ENCODE measurements around the gene ZFAND2A. TPM values are rescaled to one million over a fixed set of nuclear protein-coding genes. Genes with fewer than 3 reads are reported as not detected.

The ZFAND2A gene
- total and polyA plus RNA-seq, 8 donors, result 15.1 to 28.9 (median 22.8) TPM

DNA sequence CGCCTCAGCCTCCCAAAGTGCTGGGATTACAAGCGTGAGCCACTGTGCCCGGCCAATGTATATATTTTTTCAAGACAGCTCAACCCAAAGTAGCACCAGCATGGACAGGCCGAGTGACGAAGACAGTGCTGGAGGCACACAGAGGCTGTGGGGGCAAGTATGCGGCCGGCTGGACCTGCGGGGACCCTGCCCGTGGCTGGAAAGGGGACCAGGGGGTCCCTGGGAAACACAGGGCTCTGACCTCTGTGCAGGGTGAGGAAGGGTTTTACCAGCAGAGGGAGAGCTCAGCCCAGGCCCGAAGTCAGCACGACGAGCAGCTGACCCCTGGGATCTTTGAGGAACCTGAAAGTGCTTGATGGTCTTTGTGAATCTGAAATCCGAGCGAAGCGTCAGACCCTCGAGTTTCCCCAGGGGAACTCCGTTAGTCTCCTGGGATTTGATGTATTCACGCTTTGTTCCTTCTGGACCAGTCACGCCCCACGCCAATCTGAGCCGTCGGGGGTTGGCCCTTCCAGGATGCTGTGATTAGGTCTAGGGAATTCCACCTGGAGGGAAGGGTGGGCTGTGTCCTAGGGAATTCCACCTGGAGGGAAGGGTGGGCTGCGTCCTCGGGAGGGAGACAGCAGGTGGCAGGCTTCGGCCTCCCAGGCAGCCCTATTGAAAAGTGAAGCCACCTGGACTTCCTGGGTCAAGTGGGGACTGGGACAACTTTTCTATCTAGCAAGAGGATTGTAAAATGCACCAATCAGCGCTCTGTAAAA, 10.9 kb upstream of the ZFAND2A start:
- Histone ChIP-seq H3K36me3 (no peaks in the 10 kb centered on the region), H3K4me3 (no peak overlapping the region), H3K4me1 (peaks cover 0 to 8% of the 10 kb centered on the region in 2 donors), H3K27me3 (no peaks in the 10 kb centered on the region), H3K9me3 (no peaks in the 10 kb centered on the region), H3K27ac (no peak overlapping the region)
- intact Hi-C loops (cut with DNase I), result loop anchor here in 1 of 2 donors (10.0 kb wide), 1 partner anchor 86 kb away; the partner anchor contains the start of gene GPER1
- DNase-seq (peak in 1 of 4 donors; percentile 33), ATAC-seq (no peak)
- TF ChIP-seq, protein P1, sequence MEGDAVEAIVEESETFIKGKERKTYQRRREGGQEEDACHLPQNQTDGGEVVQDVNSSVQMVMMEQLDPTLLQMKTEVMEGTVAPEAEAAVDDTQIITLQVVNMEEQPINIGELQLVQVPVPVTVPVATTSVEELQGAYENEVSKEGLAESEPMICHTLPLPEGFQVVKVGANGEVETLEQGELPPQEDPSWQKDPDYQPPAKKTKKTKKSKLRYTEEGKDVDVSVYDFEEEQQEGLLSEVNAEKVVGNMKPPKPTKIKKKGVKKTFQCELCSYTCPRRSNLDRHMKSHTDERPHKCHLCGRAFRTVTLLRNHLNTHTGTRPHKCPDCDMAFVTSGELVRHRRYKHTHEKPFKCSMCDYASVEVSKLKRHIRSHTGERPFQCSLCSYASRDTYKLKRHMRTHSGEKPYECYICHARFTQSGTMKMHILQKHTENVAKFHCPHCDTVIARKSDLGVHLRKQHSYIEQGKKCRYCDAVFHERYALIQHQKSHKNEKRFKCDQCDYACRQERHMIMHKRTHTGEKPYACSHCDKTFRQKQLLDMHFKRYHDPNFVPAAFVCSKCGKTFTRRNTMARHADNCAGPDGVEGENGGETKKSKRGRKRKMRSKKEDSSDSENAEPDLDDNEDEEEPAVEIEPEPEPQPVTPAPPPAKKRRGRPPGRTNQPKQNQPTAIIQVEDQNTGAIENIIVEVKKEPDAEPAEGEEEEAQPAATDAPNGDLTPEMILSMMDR (IDR thresholded peaks at IDR 0.05), result no peak

DNA sequence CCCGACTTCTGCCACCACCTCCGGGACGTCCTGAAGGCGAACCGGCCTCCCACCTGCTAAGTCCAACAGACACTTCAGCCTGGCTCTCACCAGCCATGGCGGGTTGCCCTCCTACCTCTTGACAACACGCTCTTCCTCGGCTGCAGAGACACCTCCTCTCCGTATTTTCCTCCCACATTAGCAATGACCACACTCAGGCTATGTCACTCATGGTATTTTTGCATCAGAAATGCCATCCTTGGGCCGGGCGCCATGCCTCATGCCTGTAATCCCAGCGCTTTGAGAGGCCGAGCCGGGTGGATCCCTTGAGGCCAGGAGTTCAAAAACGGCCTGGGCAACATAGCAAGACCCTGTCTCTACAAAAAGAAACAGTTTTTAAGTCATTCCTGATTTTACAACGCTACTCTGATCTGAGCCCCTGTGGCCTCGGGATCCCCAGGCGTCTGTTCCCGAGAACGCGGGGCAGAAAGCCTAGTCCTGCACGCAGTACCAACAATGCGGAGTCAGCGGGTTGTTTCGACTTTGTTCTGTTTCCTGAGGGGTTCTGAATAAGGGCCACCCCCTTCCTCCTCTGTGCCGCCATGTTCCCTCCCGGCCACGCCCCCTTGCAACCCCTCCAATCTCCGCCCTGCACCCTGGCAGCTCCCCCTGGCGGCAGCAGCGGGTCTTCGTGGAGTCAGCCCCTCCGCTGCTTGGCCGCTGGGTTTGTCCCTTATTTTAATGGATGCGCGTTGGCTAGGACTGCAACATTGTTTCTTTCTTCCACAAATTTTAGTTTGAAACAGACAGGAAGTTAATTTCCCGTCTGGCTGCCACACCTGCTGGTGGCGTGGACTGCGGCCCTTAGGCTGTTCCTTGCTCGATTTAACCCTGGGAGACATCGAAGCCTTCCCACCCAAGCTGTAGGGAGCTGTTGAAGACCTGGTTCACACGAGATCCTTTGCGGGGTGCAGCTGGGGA, 9.7 kb upstream of the ZFAND2A start:
- TF ChIP-seq, protein P1 (IDR thresholded peaks at IDR 0.05), result peak; percentile 43 to 83
- ATAC-seq, result peak; percentile 95
- peaks cover 0 to 7% of the 10 kb centered on the region in 2 donors for H3K36me3 ChIP-seq
- no peaks in the 10 kb centered on the region for H3K27me3 ChIP-seq
- H3K27ac ChIP-seq, result peak overlapping the region; percentile 13 to 37
- intact Hi-C loops (cut with DNase I), result loop anchor here in 1 of 2 donors (10.0 kb wide), 1 partner anchor 85 kb away; the partner anchor contains the start of gene GPER1
- peak in 3 of 4 donors; percentile 78 to 95 (median 81) for DNase-seq
- H3K9me3 ChIP-seq, result no peaks in the 10 kb centered on the region
- peak overlapping the region; percentile 17 to 26 for H3K4me3 ChIP-seq
- H3K4me1 ChIP-seq, result peaks cover 0 to 3% of the 10 kb centered on the region in 2 donors

DNA sequence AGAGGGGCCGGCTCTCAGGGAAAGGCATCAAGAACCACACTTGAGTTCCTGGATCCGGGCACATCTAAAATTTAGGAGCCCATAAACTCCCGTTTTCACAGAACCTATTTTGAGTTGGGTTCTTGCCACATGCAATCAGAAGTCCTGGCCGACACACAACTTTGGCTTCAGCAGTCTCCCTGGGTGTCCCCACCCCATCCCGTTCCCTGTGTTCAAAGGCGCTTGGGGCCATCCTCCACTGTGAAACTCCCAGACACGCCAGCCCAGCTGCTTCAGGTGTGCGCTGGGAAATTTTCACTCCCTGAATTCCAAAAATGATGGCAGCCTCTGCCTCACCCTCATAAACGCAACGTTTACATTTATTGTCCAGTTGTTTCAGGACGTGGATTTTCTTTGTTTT, 8.4 kb upstream of the ZFAND2A start:
- Histone ChIP-seq H3K4me1 (peaks cover 0 to 3% of the 10 kb centered on the region in 2 donors), H3K36me3 (peaks cover 0 to 17% of the 10 kb centered on the region in 2 donors), H3K9me3 (no peaks in the 10 kb centered on the region), H3K4me3 (no peak overlapping the region), H3K27me3 (no peaks in the 10 kb centered on the region), H3K27ac (no peak overlapping the region)
- DNase-seq (no peak), ATAC-seq (no peak)
- intact Hi-C loops (cut with DNase I), result no loop called here
- TF ChIP-seq, protein P1 (IDR thresholded peaks at IDR 0.05), result no peak

- H3K4me3 ChIP-seq, result no peak overlapping the region
- intact Hi-C loops (cut with DNase I), result no loop called here
- H3K27me3 ChIP-seq, result no peaks in the 10 kb centered on the region
- DNase-seq (peak in 1 of 4 donors; percentile 39), ATAC-seq (no peak)
- TF ChIP-seq, protein P1 (IDR thresholded peaks at IDR 0.05), result no peak
- H3K36me3 ChIP-seq, result peaks cover 0 to 25% of the 10 kb centered on the region in 2 donors
- H3K9me3 ChIP-seq, result no peaks in the 10 kb centered on the region
- H3K4me1 ChIP-seq, result peaks cover 5 to 9% of the 10 kb centered on the region in 2 donors
- H3K27ac ChIP-seq, result no peak overlapping the region
These were observed 4.4 kb upstream of the ZFAND2A start for GRCh38 chr7:1164436-1164835.

Data from left lung (tissue), 10 donors.